OCI-M2 (cell line): Measurements from ENCODE around the gene AP3D1.

ENCODE experiments used
- DNase-seq: peaks from one replicate; lab custom pipeline; 2025; ENCODE audit not compliant: unreplicated experiment; lab: John Stamatoyannopoulos, UW

Gene AP3D1

GRCh38 chr19:2113439-2114211 is 37.7 kb downstream of the AP3D1 start:
- DNase-seq = no peak

DNA sequence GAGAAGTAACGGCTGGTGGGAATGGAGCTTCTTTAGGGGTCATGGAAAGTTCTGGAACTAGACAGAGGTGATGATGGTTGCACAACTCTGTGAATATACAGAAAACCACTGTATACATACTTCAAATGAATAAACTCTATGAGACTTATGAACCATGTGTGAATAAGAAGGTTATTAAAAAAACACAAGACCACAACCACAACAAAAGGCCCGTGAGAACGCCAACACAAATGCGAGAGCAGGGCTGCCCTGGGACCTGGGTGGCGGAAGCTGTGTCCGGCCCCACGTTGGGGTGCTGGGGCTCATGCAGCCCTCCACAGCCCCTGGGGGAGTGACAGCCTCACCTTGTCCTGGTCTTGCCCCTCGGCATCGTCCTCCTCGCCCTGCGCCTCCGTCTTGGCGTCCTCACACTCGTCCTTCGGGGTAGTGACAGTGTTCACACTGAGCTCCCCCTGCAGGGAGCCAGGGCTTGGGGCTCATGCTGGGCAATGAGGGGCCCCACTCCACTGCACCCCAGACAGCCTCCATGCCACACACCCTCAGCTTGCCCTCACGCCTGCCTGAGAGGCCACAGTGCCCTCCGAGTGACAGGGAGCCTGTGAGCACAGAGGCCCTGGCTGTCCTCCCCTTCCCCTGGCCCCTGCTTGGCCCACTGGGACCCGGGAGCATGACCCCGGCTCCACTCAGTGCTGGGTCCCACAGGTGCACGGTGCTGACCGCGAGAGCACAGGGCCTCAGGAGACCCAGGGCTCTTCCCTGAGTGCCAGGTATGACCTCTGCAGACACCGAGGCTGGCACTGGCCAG is 38.6 kb downstream of the AP3D1 start:
- no peak for DNase-seq

DNA sequence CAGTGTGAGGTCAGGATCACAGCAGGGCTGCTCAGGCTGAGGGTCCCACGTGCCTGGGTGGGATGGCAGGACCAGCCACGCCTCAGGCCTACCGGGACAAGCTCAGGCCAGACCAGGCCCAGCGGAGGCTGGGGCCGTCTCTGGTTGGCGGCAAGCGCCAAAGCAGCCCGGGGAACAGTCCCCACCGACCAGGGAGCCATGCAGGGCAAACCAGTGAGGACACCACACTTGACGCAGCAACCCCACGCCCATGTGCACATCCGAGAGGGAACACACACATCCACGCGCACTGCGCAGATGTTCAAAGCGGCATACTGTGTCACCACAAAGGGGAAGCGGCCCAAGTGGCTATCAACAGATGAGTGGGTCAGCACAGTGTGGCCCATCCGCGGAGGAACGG is 39.5 kb downstream of the AP3D1 start:
- DNase-seq = no peak

GRCh38 chr19:2111425-2111824 is 39.9 kb downstream of the AP3D1 start:
- DNase-seq = no peak

DNA sequence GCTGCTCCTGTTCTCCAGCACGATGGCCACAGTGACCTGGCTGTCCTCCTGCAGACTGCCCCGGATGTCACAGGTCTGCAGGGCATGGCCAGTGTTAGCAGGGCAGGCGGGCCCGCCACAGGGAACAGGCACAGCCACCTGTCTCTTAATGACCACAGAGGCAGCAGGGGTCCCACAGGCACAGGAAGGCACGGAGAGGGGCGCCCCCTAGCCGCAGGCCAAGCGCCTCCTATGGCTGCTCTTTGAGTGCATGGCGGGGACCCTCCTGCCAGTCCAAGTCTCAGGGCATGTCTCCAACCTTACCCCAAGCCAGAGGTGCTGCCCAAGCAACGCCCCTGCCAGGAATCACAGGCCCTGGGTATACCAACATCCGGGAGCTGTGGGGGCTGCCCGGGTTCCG is 40.5 kb downstream of the AP3D1 start:
- DNase-seq = no peak

- DNase-seq = no peak
Observed at GRCh38 chr19:2109046-2109864, 42.1 kb downstream of the AP3D1 start.

DNA sequence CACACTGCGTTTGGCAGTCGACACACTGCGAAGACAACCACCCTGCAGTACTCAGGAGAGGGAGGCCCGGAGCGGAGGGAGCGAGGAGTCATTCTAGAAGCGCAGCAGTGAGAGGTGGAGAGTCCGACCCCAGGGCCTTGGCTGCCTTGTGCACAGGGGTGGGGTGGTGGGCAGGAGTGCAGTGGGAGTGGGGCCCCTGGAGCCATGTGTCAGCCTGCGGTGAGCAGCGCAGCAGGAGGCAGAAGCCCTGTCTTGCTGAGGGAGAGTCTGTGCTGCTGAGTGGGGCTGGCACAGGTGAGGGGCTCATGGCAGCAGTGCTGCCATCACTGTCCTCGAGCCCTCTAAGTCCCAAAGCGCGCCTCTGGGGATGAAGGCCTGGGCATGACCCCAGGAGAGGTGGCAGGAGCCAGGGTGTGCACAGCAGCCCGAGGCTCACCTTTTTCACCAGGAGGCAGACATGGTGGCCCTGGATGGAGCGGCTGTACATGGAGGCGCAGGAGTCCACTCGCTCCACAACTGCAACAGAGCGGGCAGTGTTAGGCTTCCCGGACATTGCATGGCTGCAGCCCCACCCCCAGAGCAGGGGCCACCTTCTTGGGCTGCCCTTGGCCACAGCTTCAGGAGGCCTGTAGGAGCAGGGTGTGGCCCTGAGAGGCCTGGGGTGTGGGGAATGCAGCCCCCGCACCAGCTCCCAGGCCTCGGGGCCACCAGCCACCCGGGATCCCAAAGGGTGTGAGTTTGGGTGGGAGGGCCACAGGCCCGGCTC is 42.9 kb downstream of the AP3D1 start:
- no peak for DNase-seq

- no peak for DNase-seq
Observed at GRCh38 chr19:2103045-2103707, 48.2 kb downstream of the AP3D1 start.

GRCh38 chr19:2101417-2102335 is 49.7 kb downstream of the AP3D1 start:
- no peak for DNase-seq

- no peak for DNase-seq
Observed at GRCh38 chr19:2100719-2101061, 50.7 kb downstream of the AP3D1 start.

DNA sequence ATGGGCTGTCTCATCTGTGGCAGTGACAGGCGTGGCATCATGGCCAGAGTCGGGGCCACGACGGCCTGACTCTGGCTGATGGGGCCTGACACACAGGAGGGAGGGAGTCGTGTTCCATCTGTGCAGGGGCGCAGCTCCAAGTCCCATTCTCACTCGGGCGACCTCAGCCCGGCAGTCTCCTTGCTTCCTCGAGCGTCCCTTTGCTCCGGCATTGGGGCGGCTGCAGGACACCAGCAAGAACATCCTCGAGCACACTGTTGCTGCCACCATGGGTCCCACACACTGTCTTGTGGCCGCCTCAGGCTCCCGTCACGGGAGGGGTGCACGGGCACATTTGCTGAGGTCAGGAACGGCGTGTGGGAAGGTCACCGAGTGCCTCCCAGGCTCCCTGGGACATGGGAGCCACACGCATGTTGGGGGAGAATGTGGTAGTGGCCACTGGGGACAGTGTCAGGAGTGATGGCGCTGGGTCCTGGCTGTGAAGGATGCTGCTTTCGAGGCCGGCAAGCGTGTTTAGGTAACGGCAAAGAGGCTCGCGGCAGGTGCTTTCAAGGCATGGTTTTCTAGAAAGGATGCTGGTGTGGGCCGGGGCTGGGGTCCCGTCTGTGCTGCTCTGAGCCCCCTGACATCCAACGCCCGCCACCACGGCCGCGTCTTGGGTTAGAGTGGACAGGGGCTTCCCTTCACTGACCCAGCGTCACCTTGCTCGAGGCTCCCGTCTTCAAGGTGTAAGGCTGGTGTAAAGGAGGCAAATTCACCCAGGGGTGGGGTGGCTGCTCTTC is 51.2 kb downstream of the AP3D1 start:
- DNase-seq = no peak

- no peak for DNase-seq
Observed at GRCh38 chr19:2099054-2099501, 52.3 kb downstream of the AP3D1 start.

DNA sequence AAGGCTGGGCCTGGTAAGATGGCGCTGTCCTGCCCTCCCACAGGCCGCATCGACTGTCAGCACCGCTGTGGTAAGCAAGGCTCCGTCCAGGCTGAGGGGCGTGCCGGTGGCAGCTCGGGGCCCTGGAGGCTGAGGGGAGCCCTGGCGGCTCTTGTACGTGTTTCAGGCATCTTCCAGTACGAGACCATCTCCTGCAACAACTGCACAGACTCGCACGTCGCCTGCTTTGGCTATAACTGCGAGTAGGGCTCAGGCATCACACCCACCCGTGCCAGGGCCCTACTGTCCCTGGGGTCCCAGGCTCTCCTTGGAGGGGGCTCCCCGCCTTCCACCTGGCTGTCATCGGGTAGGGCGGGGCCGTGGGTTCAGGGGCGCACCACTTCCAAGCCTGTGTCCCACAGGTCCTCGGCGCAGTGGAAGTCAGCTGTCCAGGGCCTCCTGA is 53.5 kb downstream of the AP3D1 start:
- no peak for DNase-seq

DNA sequence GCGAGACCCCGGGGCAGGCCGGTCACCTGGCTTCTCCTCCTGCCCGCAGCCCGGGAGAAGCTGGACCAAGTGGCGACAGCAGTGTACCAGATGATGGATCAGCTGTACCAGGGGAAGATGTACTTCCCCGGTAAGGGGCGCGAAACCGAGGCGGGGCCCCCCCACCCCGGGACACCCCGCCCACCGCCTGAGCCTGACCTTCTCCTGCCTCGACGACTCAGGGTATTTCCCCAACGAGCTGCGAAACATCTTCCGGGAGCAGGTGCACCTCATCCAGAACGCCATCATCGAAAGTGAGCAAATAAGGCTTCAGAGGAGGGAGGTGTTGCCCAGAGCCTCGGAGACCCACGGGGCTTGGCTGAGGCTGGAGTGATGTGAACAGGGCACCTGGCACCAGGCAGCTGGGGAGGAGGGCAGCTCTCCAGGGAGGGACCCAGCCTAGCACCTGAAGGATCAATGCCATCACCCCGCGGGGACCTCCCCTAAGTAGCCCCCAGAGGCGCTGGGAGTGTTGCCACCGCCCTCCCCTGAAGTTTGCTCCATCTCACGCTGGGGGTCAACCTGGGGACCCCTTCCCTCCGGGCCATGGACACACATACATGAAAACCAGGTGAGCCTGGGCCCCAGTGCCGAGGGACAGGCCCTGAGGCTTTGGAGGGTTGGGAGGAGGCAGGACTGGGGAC is 54.0 kb downstream of the AP3D1 start:
- DNase-seq = no peak

GRCh38 chr19:2096480-2097202 is 54.7 kb downstream of the AP3D1 start, which contains the start of gene IZUMO4:
Gene IZUMO4 (plus strand): TSS chr19:2096915. CDS start chr19:2096946, 31 bp downstream.
- peak; percentile 91 for DNase-seq

- no peak for DNase-seq
Observed at GRCh38 chr19:2096034-2096479, 55.3 kb downstream of the AP3D1 start, which contains the start of gene MOB3A. Gene MOB3A (minus strand): TSS chr19:2096326. CDS start chr19:2078560, 17,766 bp downstream.
